ENCODE measurements around the gene MYLK.
A peak's percentile ranks its signal among the peaks of the same experiment; 100 is the strongest.
"Not testable (repeated sequence)": the region's sequence is repeated elsewhere in the genome, so short reads cannot be mapped to it uniquely, and the experiment has no call there.

MYLK gene

DNA sequence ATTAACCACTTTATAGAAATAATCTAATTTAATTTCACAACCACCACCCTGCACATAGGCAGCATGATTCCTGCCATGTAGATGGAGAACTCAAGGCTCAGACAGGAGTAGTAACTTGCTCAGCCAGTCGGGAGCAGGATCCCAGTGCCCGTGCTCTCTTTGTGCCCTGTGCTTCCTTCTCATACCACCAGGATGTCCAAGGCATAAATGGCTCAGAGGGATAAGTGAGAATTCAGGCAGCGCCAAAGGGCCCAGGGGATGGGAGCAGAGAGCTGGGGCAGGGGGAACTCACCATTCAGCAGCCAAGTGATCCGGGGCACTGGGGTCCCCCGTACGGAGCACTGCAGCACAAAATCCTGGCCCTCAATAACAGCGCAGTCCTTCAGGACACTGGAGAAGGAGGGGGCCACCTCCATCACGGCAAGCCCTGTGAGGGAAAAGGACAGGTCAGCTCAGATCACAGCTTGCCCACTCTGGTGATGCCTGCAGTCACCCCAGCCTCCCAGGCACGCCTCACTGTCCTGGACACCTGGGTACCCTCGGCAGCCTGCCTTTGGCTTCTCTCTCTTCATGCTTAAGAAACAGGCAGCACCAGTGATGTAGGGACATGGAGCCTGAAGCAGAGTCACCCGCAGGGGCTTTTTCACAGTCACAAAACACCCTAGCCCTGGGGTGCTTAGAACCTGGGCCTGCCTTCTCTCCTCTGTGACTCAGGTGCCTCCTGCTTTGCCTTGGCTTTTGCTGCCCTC lies 158.3 kb downstream of the MYLK start:
- in situ Hi-C loops (cut with MboI; ENCODE audit: low pct_unique_long_range_greater_than_20kb, low sequenced_read_pairs, unreplicated experiment), result no loop called here
- TF ChIP-seq CTCF (IDR thresholded peaks at IDR 0.05; ENCODE audit: extremely low read depth, insufficient read depth, missing control alignments), result no peak

GRCh38 chr3:123724306-123724705 lies 159.8 kb downstream of the MYLK start:
- in situ Hi-C loops (cut with MboI; ENCODE audit: low pct_unique_long_range_greater_than_20kb, low sequenced_read_pairs, unreplicated experiment), result no loop called here
- no peak for TF ChIP-seq CTCF (IDR thresholded peaks at IDR 0.05; ENCODE audit: extremely low read depth, insufficient read depth, missing control alignments)
- no peak for DNase-seq (ENCODE audit: low spot score)

More for the DNA sequence above, 158.3 kb downstream of the MYLK start:
- DNase-seq (ENCODE audit: low spot score), result no peak

DNA sequence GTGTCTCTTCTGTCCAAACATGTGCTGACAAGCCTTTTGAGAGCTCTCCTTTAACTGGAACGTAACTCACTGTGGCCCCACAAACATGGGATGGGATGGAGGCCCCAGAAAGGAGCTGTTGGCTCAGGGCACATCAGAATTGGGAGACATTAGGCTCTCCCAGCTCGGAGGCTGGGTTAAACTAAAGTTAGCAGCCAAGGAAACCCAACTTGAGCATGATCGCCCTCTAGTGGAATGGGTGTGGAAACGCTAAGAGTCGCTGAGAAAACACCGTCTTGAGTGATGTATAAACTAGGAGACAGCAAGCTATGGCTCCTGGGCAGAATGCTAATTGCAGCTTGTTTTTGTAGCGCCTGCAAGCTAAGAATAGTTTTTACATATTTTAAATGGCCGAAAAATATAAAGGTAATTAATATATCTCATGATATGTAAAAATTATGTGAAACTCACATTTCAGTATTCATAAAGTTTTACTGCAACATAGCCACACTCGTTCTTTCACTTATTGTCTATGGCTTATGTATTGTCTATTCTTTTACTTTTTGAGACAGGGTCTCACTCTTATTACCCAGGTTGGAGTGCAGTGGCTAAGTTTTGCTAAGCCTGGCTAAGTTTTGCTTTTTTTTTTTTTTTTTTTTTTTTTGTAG lies 160.5 kb downstream of the MYLK start:
- peak; percentile 82 for TF ChIP-seq CTCF (IDR thresholded peaks at IDR 0.05; ENCODE audit: extremely low read depth, insufficient read depth, missing control alignments)
- in situ Hi-C loops (cut with MboI; ENCODE audit: low pct_unique_long_range_greater_than_20kb, low sequenced_read_pairs, unreplicated experiment), result no loop called here
- DNase-seq (ENCODE audit: low spot score), result peak; percentile 79

DNA sequence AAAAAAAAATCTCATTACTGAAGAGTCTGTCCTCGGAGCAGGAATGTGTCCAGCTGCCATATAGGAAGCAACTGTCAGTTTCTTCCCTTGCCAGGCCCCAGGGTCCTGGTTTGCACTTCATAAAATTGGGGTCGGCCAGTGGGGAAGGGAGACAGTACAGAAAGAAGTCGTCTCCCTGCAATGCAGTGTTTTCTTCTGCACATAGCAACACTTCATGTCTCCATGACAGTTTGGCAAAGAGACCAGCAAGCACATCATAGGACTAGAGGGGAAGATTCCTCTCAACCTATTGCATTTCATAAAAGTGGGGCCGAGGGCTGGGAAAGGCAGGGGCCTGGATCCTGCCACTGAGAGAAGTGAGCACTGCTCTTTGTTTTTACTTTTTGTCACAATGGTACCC lies 161.1 kb downstream of the MYLK start:
- TF ChIP-seq CTCF (IDR thresholded peaks at IDR 0.05; ENCODE audit: extremely low read depth, insufficient read depth, missing control alignments), result no peak
- no peak for DNase-seq (ENCODE audit: low spot score)
- in situ Hi-C loops (cut with MboI; ENCODE audit: low pct_unique_long_range_greater_than_20kb, low sequenced_read_pairs, unreplicated experiment), result no loop called here

GRCh38 chr3:123722456-123722855 lies 161.7 kb downstream of the MYLK start:
- in situ Hi-C loops (cut with MboI; ENCODE audit: low pct_unique_long_range_greater_than_20kb, low sequenced_read_pairs, unreplicated experiment), result no loop called here
- no peak for DNase-seq (ENCODE audit: low spot score)
- TF ChIP-seq CTCF (IDR thresholded peaks at IDR 0.05; ENCODE audit: extremely low read depth, insufficient read depth, missing control alignments), result no peak

- no peak for TF ChIP-seq CTCF (IDR thresholded peaks at IDR 0.05; ENCODE audit: extremely low read depth, insufficient read depth, missing control alignments)
- in situ Hi-C loops (cut with MboI; ENCODE audit: low pct_unique_long_range_greater_than_20kb, low sequenced_read_pairs, unreplicated experiment), result no loop called here
- DNase-seq (ENCODE audit: low spot score), result no peak
Observed at GRCh38 chr3:123722021-123722420, 162.1 kb downstream of the MYLK start.

- DNase-seq (ENCODE audit: low spot score); in situ Hi-C loops (cut with MboI; ENCODE audit: low pct_unique_long_range_greater_than_20kb, low sequenced_read_pairs, unreplicated experiment): not testable (repeated sequence)
Observed at GRCh38 chr3:123721095-123721689, 162.9 kb downstream of the MYLK start.

All from GM13977 (cell line).